Ascending aorta (tissue), 2 donors: ENCODE results near the gene SIN3B. TPM values are rescaled to one million over a fixed set of nuclear protein-coding genes. Genes with fewer than 3 reads are reported as not detected.

Experiments used
- DNase-seq, 2 donors: peaks; one replicate each; pipeline ENCODE4 v3.0.0-alpha.2; 2019; ENCODE audit warnings: low spot score in 2 of 2
- H3K27ac ChIP-seq, 2 donors: fragments of 200-600 bp; sonication (generic); one replicate each; pipeline ENCODE4 v1.5.1; 2016 to 2017; ENCODE audit warnings: mild to moderate bottlenecking in 1 of 2
- H3K27me3 ChIP-seq: fragments of 200-600 bp; sonication (generic); one replicate; pipeline ENCODE4 v1.5.1; 2017
- H3K36me3 ChIP-seq, 2 donors: fragments of 200-600 bp; sonication (generic); one replicate each; pipeline ENCODE4 v1.5.1; 2016
- H3K4me1 ChIP-seq, 2 donors: fragments of 200-600 bp; sonication (generic); one replicate each; pipeline ENCODE4 v1.5.1; 2016 to 2017; ENCODE audit warnings: mild to moderate bottlenecking in 1 of 2
- H3K4me3 ChIP-seq, 2 donors: fragments of 200-600 bp; sonication (generic); one replicate each; pipeline ENCODE4 v1.5.1; 2016 to 2017; ENCODE audit warnings: mild to moderate bottlenecking in 1 of 2
- H3K9me3 ChIP-seq, 2 donors: fragments of 200-600 bp; sonication (generic); one replicate each; pipeline ENCODE4 v1.5.1; 2016
- CTCF ChIP-seq, 3 experiments: fragments of 200-600 bp in 2 of 3; fragments of 450-650 bp in 1 of 3; sonication (generic) in 2 of 3; IDR thresholded peaks; one replicate each; pipeline ENCODE4 v1.5.1; 2016 to 2019; ENCODE audit warnings: antibody characterized with exemption in 3 of 3, mild to moderate bottlenecking in 1 of 3, moderate library complexity in 1 of 3
- intact Hi-C: fragments of 100-400 bp; cut with DNase I; formaldehyde crosslinking; loops from one replicate; pipeline ENCODE4 v1.15.1; 2023
- total RNA-seq: library from RNA; depleted of rRNA; stranded (reverse); fragments of >200 nt; gene quantifications from one replicate; pipeline ENCODE4 v1.1.0, GENCODE V29; 2016

Gene SIN3B
- total RNA-seq, 1 donor from 2014 or later, result 72.3 TPM

GRCh38 chr19:16789238-16789637 lies 40.0 kb upstream of the SIN3B start:
- intact Hi-C loops, result no loop called here
- Histone ChIP-seq H3K27me3 (no peaks in the 10 kb centered on the region), H3K27ac (no peak overlapping the region), H3K36me3 (no peaks in the 10 kb centered on the region), H3K4me1 (no peaks in the 10 kb centered on the region), H3K4me3 (no peak overlapping the region), H3K9me3 (peaks cover 15 to 17% of the 10 kb centered on the region in 2 donors)
- no peak for TF ChIP-seq CTCF (IDR thresholded peaks at IDR 0.05)
- no peak for DNase-seq

- TF ChIP-seq CTCF (IDR thresholded peaks at IDR 0.05), result no peak
- Histone ChIP-seq H3K27me3 (no peaks in the 10 kb centered on the region), H3K4me1 (no peaks in the 10 kb centered on the region), H3K36me3 (no peaks in the 10 kb centered on the region), H3K9me3 (peaks cover 15 to 17% of the 10 kb centered on the region in 2 donors), H3K4me3 (no peak overlapping the region), H3K27ac (no peak overlapping the region)
- no peak for DNase-seq
- intact Hi-C loops, result no loop called here
Measured at GRCh38 chr19:16790051-16790450, 39.1 kb upstream of the SIN3B start.

- TF ChIP-seq CTCF (IDR thresholded peaks at IDR 0.05), result no peak
- peaks cover 15 to 17% of the 10 kb centered on the region in 2 donors for H3K9me3 ChIP-seq
- DNase-seq, result no peak
- H3K27ac ChIP-seq, result no peak overlapping the region
- no peaks in the 10 kb centered on the region for H3K27me3 ChIP-seq
- intact Hi-C loops, result no loop called here
- no peaks in the 10 kb centered on the region for H3K4me1 ChIP-seq
- H3K36me3 ChIP-seq, result no peaks in the 10 kb centered on the region
- H3K4me3 ChIP-seq, result no peak overlapping the region
Measured at GRCh38 chr19:16791942-16792341, 37.3 kb upstream of the SIN3B start.

GRCh38 chr19:16794456-16795441 lies 34.4 kb upstream of the SIN3B start:
- Histone ChIP-seq H3K36me3 (no peaks in the 10 kb centered on the region), H3K4me3 (no peak overlapping the region), H3K27me3 (no peaks in the 10 kb centered on the region), H3K9me3 (peaks cover 3 to 7% of the 10 kb centered on the region in 2 donors), H3K4me1 (no peaks in the 10 kb centered on the region), H3K27ac (no peak overlapping the region)
- TF ChIP-seq CTCF (IDR thresholded peaks at IDR 0.05), result no peak
- DNase-seq, result no peak
- intact Hi-C loops, result no loop called here

GRCh38 chr19:16795731-16796130 lies 33.5 kb upstream of the SIN3B start:
- Histone ChIP-seq H3K4me1 (no peaks in the 10 kb centered on the region), H3K9me3 (no peaks in the 10 kb centered on the region), H3K4me3 (no peak overlapping the region), H3K27ac (no peak overlapping the region), H3K27me3 (no peaks in the 10 kb centered on the region), H3K36me3 (no peaks in the 10 kb centered on the region)
- no peak for TF ChIP-seq CTCF (IDR thresholded peaks at IDR 0.05)
- no peak for DNase-seq
- intact Hi-C loops, result no loop called here
